Measurements from ENCODE around the gene F2RL3. TPM values are rescaled to one million over a fixed set of nuclear protein-coding genes. Genes with fewer than 3 reads are reported as not detected.

Gene F2RL3
- total RNA-seq: 1 to 10 TPM in 1 of 2 donors, under 1 TPM in 1; 0.36 to 6.2 TPM

- no peaks in the 10 kb centered on the region for H3K36me3 ChIP-seq
- peaks cover 6% of the 10 kb centered on the region for H3K4me1 ChIP-seq (replicated peaks)
- 25% methylated on average over 26 of the region's 31 CpGs for WGBS
- H3K4me3 ChIP-seq: peak within 1 kb of the TSS in 1 of 2 donors; percentile 4
- no peaks in the 10 kb centered on the region for H3K9me3 ChIP-seq
- no peak for DNase-seq (ENCODE audit: low spot score)
- TF ChIP-seq CTCF (IDR thresholded peaks at IDR 0.05) (no peak), POLR2AphosphoS5 (IDR thresholded peaks at IDR 0.05) (peak; percentile 4)
- H3K27me3 ChIP-seq (replicated peaks; ENCODE audit: insufficient read depth): no peaks in the 10 kb centered on the region
- intact Hi-C loops (cut with DNase I): no loop called here
- H3K27ac ChIP-seq: no peak within 1 kb of the TSS
Observed at GRCh38 chr19:16888629-16889365, at the start of gene F2RL3. TSS of gene F2RL3 (plus strand) at chr19:16888999. CDS start at chr19:16889190, 191 bp downstream.

- peaks cover 3 to 16% of the 10 kb centered on the region in 2 donors for H3K36me3 ChIP-seq
- H3K4me1 ChIP-seq (replicated peaks): no peaks in the 10 kb centered on the region
- TF ChIP-seq POLR2AphosphoS5 (IDR thresholded peaks at IDR 0.05) (no peak), POLR2A (IDR thresholded peaks at IDR 0.05) (no peak), CTCF (IDR thresholded peaks at IDR 0.05) (no peak)
- no peak overlapping the region for H3K27ac ChIP-seq
- no peaks in the 10 kb centered on the region for H3K27me3 ChIP-seq (replicated peaks; ENCODE audit: insufficient read depth)
- no peaks in the 10 kb centered on the region for H3K9me3 ChIP-seq
- no peak for DNase-seq (ENCODE audit: low spot score)
- WGBS: 89% methylated on average over 15 of the region's 15 CpGs
- intact Hi-C loops (cut with DNase I): no loop called here
- no peak overlapping the region for H3K4me3 ChIP-seq
Observed at GRCh38 chr19:16841391-16841926, 47.3 kb upstream of the F2RL3 start.

- DNase-seq (ENCODE audit: low spot score): no peak
- Histone ChIP-seq H3K4me3 (no peak overlapping the region), H3K27me3 (replicated peaks; ENCODE audit: insufficient read depth) (no peaks in the 10 kb centered on the region), H3K27ac (no peak overlapping the region), H3K9me3 (no peaks in the 10 kb centered on the region), H3K36me3 (peaks cover 8 to 34% of the 10 kb centered on the region in 2 donors), H3K4me1 (replicated peaks) (no peaks in the 10 kb centered on the region)
- 96% methylated on average over 16 of the region's 16 CpGs for whole genome bisulfite sequencing
- intact Hi-C loops (cut with DNase I): no loop called here
- no peak for TF ChIP-seq POLR2A (IDR thresholded peaks at IDR 0.05)
- no peak for TF ChIP-seq CTCF (IDR thresholded peaks at IDR 0.05)
- TF ChIP-seq POLR2AphosphoS5 (IDR thresholded peaks at IDR 0.05): no peak
Observed at GRCh38 chr19:16846901-16847300, 41.9 kb upstream of the F2RL3 start.

GRCh38 chr19:16847430-16847829, 41.4 kb upstream of the F2RL3 start:
- no peak for DNase-seq (ENCODE audit: low spot score)
- WGBS: 97% methylated on average over 6 of the region's 6 CpGs
- Histone ChIP-seq H3K27me3 (replicated peaks; ENCODE audit: insufficient read depth) (no peaks in the 10 kb centered on the region), H3K27ac (no peak overlapping the region), H3K36me3 (peaks cover 11 to 37% of the 10 kb centered on the region in 2 donors), H3K9me3 (no peaks in the 10 kb centered on the region), H3K4me3 (no peak overlapping the region), H3K4me1 (replicated peaks) (no peaks in the 10 kb centered on the region)
- TF ChIP-seq POLR2A (IDR thresholded peaks at IDR 0.05) (no peak), CTCF (IDR thresholded peaks at IDR 0.05) (no peak), POLR2AphosphoS5 (IDR thresholded peaks at IDR 0.05) (no peak)
- intact Hi-C loops (cut with DNase I): no loop called here

- no peaks in the 10 kb centered on the region for H3K27me3 ChIP-seq (replicated peaks; ENCODE audit: insufficient read depth)
- no peak overlapping the region for H3K4me3 ChIP-seq
- TF ChIP-seq POLR2A (IDR thresholded peaks at IDR 0.05): no peak
- no peak for TF ChIP-seq POLR2AphosphoS5 (IDR thresholded peaks at IDR 0.05)
- H3K9me3 ChIP-seq: no peaks in the 10 kb centered on the region
- intact Hi-C loops (cut with DNase I): no loop called here
- no peak for DNase-seq (ENCODE audit: low spot score)
- no peaks in the 10 kb centered on the region for H3K4me1 ChIP-seq (replicated peaks)
- H3K36me3 ChIP-seq: peaks cover 10 to 45% of the 10 kb centered on the region in 2 donors
- H3K27ac ChIP-seq: no peak overlapping the region
- 71% methylated on average over 1 of the region's 1 CpG for WGBS
Observed at GRCh38 chr19:16849168-16849567, 39.6 kb upstream of the F2RL3 start.
